B cell (primary cell): ENCODE data around the gene DACH1. TPM values are rescaled to one million over a fixed set of nuclear protein-coding genes. Genes with fewer than 3 reads are reported as not detected.

ENCODE experiments used
- ATAC-seq: fragments of 200-7000 bp; cut with Tn5 transposase; one replicate; pipeline ENCODE4 v1.10.0; 2021; ENCODE audit warnings: low read depth, mild to moderate bottlenecking, moderate number of reproducible peaks, moderate library complexity
- CTCF ChIA-PET: fragments of 350-600 bp; sonication (Branson Sonifier 250); formaldehyde crosslinking; loops from one replicate; lab custom pipeline; 2021; ENCODE audit warnings: antibody characterized with exemption, inconsistent platforms; lab: Charles Lee
- POLR2A ChIA-PET: fragments of 350-600 bp; sonication (Branson Sonifier 250); formaldehyde crosslinking; loops from one replicate; lab custom pipeline; 2021; ENCODE audit warnings: antibody characterized with exemption; lab: Charles Lee
- DNase-seq: peaks from one replicate; pipeline ENCODE4 v3.0.0; 2013
- H2AFZ ChIP-seq: 2 replicates; pipeline ENCODE4 v1.6.1; 2012; ENCODE audit warnings: mild to moderate bottlenecking, low read depth, low read length; ENCODE audit not compliant: insufficient read depth, poor library complexity, severe bottlenecking
- H3K27ac ChIP-seq, 2 donors: 1 replicate in 1 of 2; 2 replicates in 1 of 2; pipeline ENCODE4 v1.5.1; 2012 to 2013; ENCODE audit warnings: low read length in 2 of 2, mild to moderate bottlenecking in 2 of 2, moderate library complexity in 1 of 2
- H3K27me3 ChIP-seq, 4 experiments: fragments of 200-600 bp in 1 of 4; sonication (generic) in 1 of 4; replicated peaks in 1 of 4; 1 replicate in 2 of 4; 2 replicates in 2 of 4; pipeline versions ENCODE4 v1.6.1 to v1.7.0; 2013 to 2016; ENCODE audit warnings: low read length in 3 of 4, mild to moderate bottlenecking in 2 of 4, mixed read lengths in 1 of 4, moderate library complexity in 1 of 4; ENCODE audit not compliant: insufficient read depth in 4 of 4, control insufficient read depth in 3 of 4; ENCODE audit errors: control extremely low read depth in 1 of 4
- H3K36me3 ChIP-seq, 2 experiments: replicated peaks in 1 of 2; 1 replicate in 1 of 2; 2 replicates in 1 of 2; pipeline versions ENCODE4 v1.6.1 to v1.7.1; 2013; ENCODE audit warnings: low read length in 1 of 2; ENCODE audit not compliant: insufficient read depth in 2 of 2, control insufficient read depth in 1 of 2; ENCODE audit errors: control extremely low read depth in 1 of 2, extremely low read depth in 1 of 2
- H3K4me1 ChIP-seq, 2 donors: fragments of 200-600 bp in 1 of 2; sonication (generic) in 1 of 2; 1 replicate in 1 of 2; 2 replicates in 1 of 2; pipeline versions ENCODE4 v1.5.1 to v1.6.1; 2013 to 2017; ENCODE audit warnings: low read length in 2 of 2; ENCODE audit not compliant: control insufficient read depth in 2 of 2, insufficient read depth in 2 of 2
- H3K4me2 ChIP-seq: replicated peaks from 2 replicates; pipeline ENCODE3; 2012; ENCODE audit warnings: mild to moderate bottlenecking, low read depth, low read length; ENCODE audit not compliant: poor library complexity, severe bottlenecking
- H3K4me3 ChIP-seq, 5 experiments: fragments of 200-600 bp in 1 of 5; sonication (generic) in 1 of 5; 1 replicate in 3 of 5; 2 replicates in 2 of 5; pipeline versions ENCODE4 v1.5.1 to v1.7.0; 2011 to 2016; ENCODE audit warnings: low read length in 4 of 5, mild to moderate bottlenecking in 4 of 5, low read depth in 2 of 5, control low read depth in 1 of 5, moderate library complexity in 1 of 5; ENCODE audit not compliant: insufficient read depth in 1 of 5; ENCODE audit errors: control extremely low read depth in 1 of 5, extremely low read depth in 1 of 5
- H3K79me2 ChIP-seq: fragments of 200-600 bp; sonication (generic); one replicate; pipeline ENCODE4 v1.6.0; 2016; ENCODE audit warnings: low read length; ENCODE audit not compliant: control insufficient read depth, insufficient read depth
- H3K9ac ChIP-seq: fragments of 200-600 bp; sonication (generic); 2 replicates; pipeline ENCODE4 v1.6.1; 2017; ENCODE audit warnings: mild to moderate bottlenecking, low read length, moderate library complexity
- H3K9me3 ChIP-seq, 3 donors: one replicate each; pipeline versions ENCODE4 v1.6.1 to v1.7.1; 2013; ENCODE audit warnings: low read length in 2 of 3; ENCODE audit not compliant: control insufficient read depth in 2 of 3, insufficient read depth in 1 of 3; ENCODE audit errors: control extremely low read depth in 1 of 3
- H4K20me1 ChIP-seq: 2 replicates; pipeline ENCODE4 v1.6.0; 2012; ENCODE audit warnings: mild to moderate bottlenecking, low read length; ENCODE audit not compliant: insufficient read depth, control insufficient read depth, poor library complexity, severe bottlenecking
- H3K27ac Mint-ChIP-seq: one replicate; pipeline ENCODE4 v1.8.0; 2021; ENCODE audit warnings: mixed read lengths
- H3K27me3 Mint-ChIP-seq: one replicate; pipeline ENCODE4 v1.8.0; 2021; ENCODE audit warnings: mixed read lengths
- H3K4me1 Mint-ChIP-seq: one replicate; pipeline ENCODE4 v1.8.0; 2021; ENCODE audit warnings: mixed read lengths
- H3K4me3 Mint-ChIP-seq: one replicate; pipeline ENCODE4 v1.8.0; 2021; ENCODE audit warnings: mixed read lengths
- H3K9me3 Mint-ChIP-seq: one replicate; pipeline ENCODE4 v1.8.0; 2022; ENCODE audit warnings: mixed read lengths; ENCODE audit not compliant: insufficient read depth
- EZH2 ChIP-seq: IDR thresholded peaks from 2 replicates; pipeline ENCODE4 v1.6.1; 2012; ENCODE audit warnings: borderline replicate concordance, low read depth, mild to moderate bottlenecking, moderate library complexity, low read length; ENCODE audit not compliant: insufficient read depth, poor library complexity, severe bottlenecking
- WGBS: methylation state at CpG from one replicate; pipeline ENCODE4 v1.1.5; 2013; ENCODE audit warnings: missing lambda C conversion rate; ENCODE audit not compliant: insufficient coverage; 5-methylcytosine and 5-hydroxymethylcytosine counted together
- intact Hi-C: fragments of 100-400 bp; cut with micrococcal nuclease; formaldehyde crosslinking; loops from one replicate; pipeline ENCODE4 v1.10.0; 2022
- polyA plus RNA-seq: library from polyadenylated mRNA; depleted of rRNA; stranded (reverse); fragments of >200 nt; gene quantifications from 2 replicates; pipeline ENCODE4 v1.2.3, GENCODE V29; 2012
- total RNA-seq, 2 donors: library from RNA; stranded (reverse); fragments of 120-200 nt in 1 of 2; gene quantifications; 1 replicate in 1 of 2; 2 replicates in 1 of 2; pipeline versions ENCODE4 v1.2.3 to v1.2.4, GENCODE V29; 2013 to 2022
- TF ChIP-seq, protein P1 (sequence below): fragments of 200-600 bp; IDR thresholded peaks from one replicate; pipeline ENCODE4 v1.8.0; 2022; ENCODE audit warnings: antibody characterized with exemption, mild to moderate bottlenecking

DACH1 gene
- total and polyA plus RNA-seq, 2 donors (not counting 1 experiment from before 2014, with no cell fraction given) = not detected

GRCh38 chr13:71863254-71863865 is 3.6 kb downstream of the DACH1 start:
- no peak overlapping the region for H2AFZ ChIP-seq
- no peak overlapping the region for H3K27ac ChIP-seq
- no peak overlapping the region for H3K4me3 ChIP-seq
- no peaks in the 10 kb centered on the region for H3K79me2 ChIP-seq
- no peaks in the 10 kb centered on the region for H4K20me1 ChIP-seq
- Mint-ChIP-seq H3K4me1 (peaks cover 24% of the 10 kb centered on the region), H3K4me3 (no peak overlapping the region), H3K9me3 (no peaks in the 10 kb centered on the region), H3K27ac (no peak overlapping the region), H3K27me3 (peaks cover 44% of the 10 kb centered on the region)
- TF ChIP-seq EZH2 = no peak
- TF ChIP-seq, protein P1, sequence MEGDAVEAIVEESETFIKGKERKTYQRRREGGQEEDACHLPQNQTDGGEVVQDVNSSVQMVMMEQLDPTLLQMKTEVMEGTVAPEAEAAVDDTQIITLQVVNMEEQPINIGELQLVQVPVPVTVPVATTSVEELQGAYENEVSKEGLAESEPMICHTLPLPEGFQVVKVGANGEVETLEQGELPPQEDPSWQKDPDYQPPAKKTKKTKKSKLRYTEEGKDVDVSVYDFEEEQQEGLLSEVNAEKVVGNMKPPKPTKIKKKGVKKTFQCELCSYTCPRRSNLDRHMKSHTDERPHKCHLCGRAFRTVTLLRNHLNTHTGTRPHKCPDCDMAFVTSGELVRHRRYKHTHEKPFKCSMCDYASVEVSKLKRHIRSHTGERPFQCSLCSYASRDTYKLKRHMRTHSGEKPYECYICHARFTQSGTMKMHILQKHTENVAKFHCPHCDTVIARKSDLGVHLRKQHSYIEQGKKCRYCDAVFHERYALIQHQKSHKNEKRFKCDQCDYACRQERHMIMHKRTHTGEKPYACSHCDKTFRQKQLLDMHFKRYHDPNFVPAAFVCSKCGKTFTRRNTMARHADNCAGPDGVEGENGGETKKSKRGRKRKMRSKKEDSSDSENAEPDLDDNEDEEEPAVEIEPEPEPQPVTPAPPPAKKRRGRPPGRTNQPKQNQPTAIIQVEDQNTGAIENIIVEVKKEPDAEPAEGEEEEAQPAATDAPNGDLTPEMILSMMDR = no peak
- CTCF ChIA-PET = no interaction called here
- ATAC-seq = no peak
- POLR2A ChIA-PET = no interaction called here
- no CpG with 5 or more reads among the region's 4 CpGs for WGBS
- H3K27me3 ChIP-seq = peaks cover 0 to 27% (median 12%) of the 10 kb centered on the region in 4 experiments
- no peaks in the 10 kb centered on the region for H3K36me3 ChIP-seq
- intact Hi-C loops = no loop called here
- H3K4me1 ChIP-seq = peaks cover 28 to 33% of the 10 kb centered on the region in 2 donors
- H3K9me3 ChIP-seq = peaks cover 0 to 12% (median 0%) of the 10 kb centered on the region in 3 donors
- H3K9ac ChIP-seq = no peak overlapping the region
- DNase-seq = no peak
- no peak overlapping the region for H3K4me2 ChIP-seq

- Histone ChIP-seq H3K9me3 (peaks cover 0 to 12% (median 0%) of the 10 kb centered on the region in 3 donors), H3K9ac (no peak overlapping the region), H2AFZ (no peak overlapping the region), H3K27ac (no peak overlapping the region), H4K20me1 (no peaks in the 10 kb centered on the region), H3K36me3 (no peaks in the 10 kb centered on the region), H3K4me3 (no peak overlapping the region), H3K4me2 (no peak overlapping the region), H3K27me3 (peaks cover 0 to 26% (median 12%) of the 10 kb centered on the region in 4 experiments), H3K4me1 (peaks cover 28 to 32% of the 10 kb centered on the region in 2 donors), H3K79me2 (no peaks in the 10 kb centered on the region)
- WGBS = no CpG with 5 or more reads among the region's 2 CpGs
- ATAC-seq (no peak), DNase-seq (no peak)
- Mint-ChIP-seq H3K27ac (no peak overlapping the region), H3K4me1 (peaks cover 23% of the 10 kb centered on the region), H3K9me3 (no peaks in the 10 kb centered on the region), H3K27me3 (peaks cover 35% of the 10 kb centered on the region), H3K4me3 (no peak overlapping the region)
- POLR2A ChIA-PET = no interaction called here
- CTCF ChIA-PET = no interaction called here
- intact Hi-C loops = no loop called here
- TF ChIP-seq EZH2 = no peak
- TF ChIP-seq, protein P1 = no peak
Observed at GRCh38 chr13:71862459-71862943, 4.5 kb downstream of the DACH1 start.
